ENCODE data around the gene DGCR2. TPM values are rescaled to one million over a fixed set of nuclear protein-coding genes. Genes with fewer than 3 reads are reported as not detected.

The DGCR2 gene
- total and polyA plus RNA-seq, 2 of the 4 experiments (the other 2 are of a cell fraction), result 17.2 to 35.4 TPM

DNA sequence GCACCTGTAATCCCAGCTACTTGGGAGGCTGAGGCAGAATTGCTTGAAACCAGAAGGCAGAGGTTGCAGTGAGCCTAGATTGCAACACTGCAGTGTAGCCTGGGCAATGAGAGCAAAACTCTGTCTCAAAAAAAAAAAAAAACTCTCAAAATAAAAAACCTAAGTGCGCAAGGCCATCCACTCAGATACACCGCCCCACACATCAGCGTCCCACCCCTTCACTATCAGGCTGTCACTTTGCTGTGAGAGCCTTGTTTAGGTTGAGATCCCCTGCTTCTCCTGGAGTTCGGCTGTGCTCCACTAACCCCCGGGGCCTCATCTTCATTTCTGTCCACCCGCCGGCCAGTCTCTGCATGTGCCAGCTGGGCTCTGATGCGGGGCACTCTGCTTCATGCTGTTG lies 44.2 kb upstream of the DGCR2 start:
- no peak for TF ChIP-seq BHLHE40 (IDR thresholded peaks at IDR 0.05; ENCODE audit: low read depth, low read length)
- TF ChIP-seq SMC3 (IDR thresholded peaks at IDR 0.05; ENCODE audit: low read depth, low read length), result no peak
- no peak for TF ChIP-seq MAFK (IDR thresholded peaks at IDR 0.05; ENCODE audit: low read depth, low read length)
- TF ChIP-seq CHD1 (IDR thresholded peaks at IDR 0.05; ENCODE audit: low read depth, low read length), result no peak
- no peak for TF ChIP-seq RFX5 (IDR thresholded peaks at IDR 0.05; ENCODE audit: low read depth, low read length)
- TF ChIP-seq POLR2A (IDR thresholded peaks at IDR 0.05; ENCODE audit: low read depth, low read length), result no peak
- no peak for TF ChIP-seq RAD21 (IDR thresholded peaks at IDR 0.05; ENCODE audit: low read length)
- no peak for TF ChIP-seq RCOR1 (IDR thresholded peaks at IDR 0.05; ENCODE audit: insufficient replicate concordance, low read length)
- no peak for TF ChIP-seq FOS (IDR thresholded peaks at IDR 0.05; ENCODE audit: low read depth, low read length)
- TF ChIP-seq, protein P1, sequence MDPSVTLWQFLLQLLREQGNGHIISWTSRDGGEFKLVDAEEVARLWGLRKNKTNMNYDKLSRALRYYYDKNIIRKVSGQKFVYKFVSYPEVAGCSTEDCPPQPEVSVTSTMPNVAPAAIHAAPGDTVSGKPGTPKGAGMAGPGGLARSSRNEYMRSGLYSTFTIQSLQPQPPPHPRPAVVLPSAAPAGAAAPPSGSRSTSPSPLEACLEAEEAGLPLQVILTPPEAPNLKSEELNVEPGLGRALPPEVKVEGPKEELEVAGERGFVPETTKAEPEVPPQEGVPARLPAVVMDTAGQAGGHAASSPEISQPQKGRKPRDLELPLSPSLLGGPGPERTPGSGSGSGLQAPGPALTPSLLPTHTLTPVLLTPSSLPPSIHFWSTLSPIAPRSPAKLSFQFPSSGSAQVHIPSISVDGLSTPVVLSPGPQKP (IDR thresholded peaks at IDR 0.05; ENCODE audit: borderline replicate concordance, low read depth, low read length), result no peak
- TF ChIP-seq MAZ (IDR thresholded peaks at IDR 0.05; ENCODE audit: borderline replicate concordance, low read depth, low read length), result no peak
- TF ChIP-seq, protein P2, sequence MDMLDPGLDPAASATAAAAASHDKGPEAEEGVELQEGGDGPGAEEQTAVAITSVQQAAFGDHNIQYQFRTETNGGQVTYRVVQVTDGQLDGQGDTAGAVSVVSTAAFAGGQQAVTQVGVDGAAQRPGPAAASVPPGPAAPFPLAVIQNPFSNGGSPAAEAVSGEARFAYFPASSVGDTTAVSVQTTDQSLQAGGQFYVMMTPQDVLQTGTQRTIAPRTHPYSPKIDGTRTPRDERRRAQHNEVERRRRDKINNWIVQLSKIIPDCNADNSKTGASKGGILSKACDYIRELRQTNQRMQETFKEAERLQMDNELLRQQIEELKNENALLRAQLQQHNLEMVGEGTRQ (IDR thresholded peaks at IDR 0.05; ENCODE audit: low read depth, low read length), result no peak
- TF ChIP-seq, protein P3, sequence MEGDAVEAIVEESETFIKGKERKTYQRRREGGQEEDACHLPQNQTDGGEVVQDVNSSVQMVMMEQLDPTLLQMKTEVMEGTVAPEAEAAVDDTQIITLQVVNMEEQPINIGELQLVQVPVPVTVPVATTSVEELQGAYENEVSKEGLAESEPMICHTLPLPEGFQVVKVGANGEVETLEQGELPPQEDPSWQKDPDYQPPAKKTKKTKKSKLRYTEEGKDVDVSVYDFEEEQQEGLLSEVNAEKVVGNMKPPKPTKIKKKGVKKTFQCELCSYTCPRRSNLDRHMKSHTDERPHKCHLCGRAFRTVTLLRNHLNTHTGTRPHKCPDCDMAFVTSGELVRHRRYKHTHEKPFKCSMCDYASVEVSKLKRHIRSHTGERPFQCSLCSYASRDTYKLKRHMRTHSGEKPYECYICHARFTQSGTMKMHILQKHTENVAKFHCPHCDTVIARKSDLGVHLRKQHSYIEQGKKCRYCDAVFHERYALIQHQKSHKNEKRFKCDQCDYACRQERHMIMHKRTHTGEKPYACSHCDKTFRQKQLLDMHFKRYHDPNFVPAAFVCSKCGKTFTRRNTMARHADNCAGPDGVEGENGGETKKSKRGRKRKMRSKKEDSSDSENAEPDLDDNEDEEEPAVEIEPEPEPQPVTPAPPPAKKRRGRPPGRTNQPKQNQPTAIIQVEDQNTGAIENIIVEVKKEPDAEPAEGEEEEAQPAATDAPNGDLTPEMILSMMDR (conservative IDR thresholded peaks at IDR 0.05; ENCODE audit: low read depth, low read length), result no peak
- no peak overlapping the region for H3K14ac ChIP-seq (replicated peaks; ENCODE audit: low read depth, low read length)
- in situ Hi-C loops (cut with MboI; ENCODE audit: low sequenced_read_pairs) (no loop called here), dilution Hi-C loops (cut with HindIII; ENCODE audit: low sequenced_read_pairs, unreplicated experiment) (no loop called here), intact Hi-C loops (cut with micrococcal nuclease) (no loop called here)
- H2BK5ac ChIP-seq (ENCODE audit: low read depth, low read length, poor library complexity, severe bottlenecking), result no peak overlapping the region
- no peak overlapping the region for H2AFZ ChIP-seq (replicated peaks; ENCODE audit: low read length, poor library complexity)
- H2AK5ac ChIP-seq (ENCODE audit: low read depth, low read length), result no peak overlapping the region
- H3K9me1 ChIP-seq (ENCODE audit: insufficient read depth, low read length), result peaks cover 7% of the 10 kb centered on the region; the same call in 1 of the 2 replicates
- H3K79me1 ChIP-seq (ENCODE audit: low read depth in 1 of 2, low read length in 2 of 2), result peaks cover 3 to 14% of the 10 kb centered on the region in 2 experiments; a peak in 3 of 4 replicates
- ChIA-PET POLR2A (ENCODE audit: unreplicated experiment) (no interaction called here), CTCF (no interaction called here)
- peaks cover 41% of the 10 kb centered on the region for H3K27me3 ChIP-seq (ENCODE audit: control insufficient read depth, insufficient read depth, low read length)
- H3K18ac ChIP-seq (ENCODE audit: low read depth, low read length), result no peak overlapping the region
- H3K4me1 ChIP-seq (ENCODE audit: control insufficient read depth, insufficient read depth, low read length), result peaks cover 6% of the 10 kb centered on the region
- 72% methylated on average over 7 of the region's 8 CpGs; no CpG with 5 or more reads in 1 of the 2 experiments for WGBS, 2 experiments (ENCODE audit: extremely low coverage in 2 of 2, insufficient read length in 1 of 2)
- H3K4ac ChIP-seq (ENCODE audit: low read depth, low read length), result no peak overlapping the region
- H3K23ac ChIP-seq (ENCODE audit: low read depth, low read length), result no peak overlapping the region
- no peak overlapping the region for H4K91ac ChIP-seq (ENCODE audit: insufficient read depth, low read depth, low read length)
- no peak overlapping the region for H4K5ac ChIP-seq (ENCODE audit: low read depth, low read length)
- no peak overlapping the region for H2AK9ac ChIP-seq (replicated peaks; ENCODE audit: low read depth, low read length, poor library complexity)
- no peak overlapping the region for H3K9ac ChIP-seq (ENCODE audit: low read depth, low read length)
- no peak overlapping the region for H3K27ac ChIP-seq (ENCODE audit: insufficient read depth, low read length)
- ATAC-seq (ENCODE audit: low read depth), result no peak
- no peak overlapping the region for H4K8ac ChIP-seq (ENCODE audit: low read depth in 2 of 2, low read length in 2 of 2)
- BruUV-seq (replicated peaks), result no TSS peak
- H3K4me3 ChIP-seq (ENCODE audit: insufficient read depth, low read depth, low read length), result no peak overlapping the region
- no peak overlapping the region for H3K56ac ChIP-seq (ENCODE audit: extremely low read depth, insufficient read depth, low read length)
- H2BK20ac ChIP-seq (ENCODE audit: low read depth, low read length), result no peak overlapping the region
- no peak overlapping the region for H3K4me2 ChIP-seq (ENCODE audit: low read depth, low read length)
- H2BK120ac ChIP-seq (ENCODE audit: low read depth, low read length), result no peak overlapping the region
- H4K20me1 ChIP-seq (ENCODE audit: insufficient read depth, low read length), result no peaks in the 10 kb centered on the region
- no peaks in the 10 kb centered on the region for H3K9me3 ChIP-seq (ENCODE audit: control insufficient read depth, insufficient read depth, low read length)
- H2BK15ac ChIP-seq (ENCODE audit: low read depth, low read length), result no peak overlapping the region
- H3K36me3 ChIP-seq (ENCODE audit: control insufficient read depth, insufficient read depth, low read length), result no peaks in the 10 kb centered on the region
- DNase-seq, result no peak

All from IMR-90 (cell line).